Measurements from ENCODE around the gene PCBP4.

Gene PCBP4

GRCh38 chr3:51970606-51971300 is 3.5 kb upstream of the PCBP4 start:
- H3K36me3 ChIP-seq (ENCODE audit: insufficient read depth, low read length) = no peaks in the 10 kb centered on the region
- H3K79me2 ChIP-seq (ENCODE audit: control insufficient read depth, insufficient read depth, low read length, unreplicated experiment) = peaks cover 19% of the 10 kb centered on the region
- no peak overlapping the region for H2AFZ ChIP-seq (ENCODE audit: low read length, unreplicated experiment)
- peaks cover 27% of the 10 kb centered on the region for H3K4me1 ChIP-seq (ENCODE audit: control insufficient read depth, insufficient read depth, low read length, unreplicated experiment)
- H3K27ac ChIP-seq (ENCODE audit: low read depth, low read length) = no peak overlapping the region
- no peaks in the 10 kb centered on the region for H3K27me3 ChIP-seq (ENCODE audit: insufficient read depth, low read length)
- H3K4me3 ChIP-seq (ENCODE audit: low read depth, low read length) = no peak overlapping the region

DNA sequence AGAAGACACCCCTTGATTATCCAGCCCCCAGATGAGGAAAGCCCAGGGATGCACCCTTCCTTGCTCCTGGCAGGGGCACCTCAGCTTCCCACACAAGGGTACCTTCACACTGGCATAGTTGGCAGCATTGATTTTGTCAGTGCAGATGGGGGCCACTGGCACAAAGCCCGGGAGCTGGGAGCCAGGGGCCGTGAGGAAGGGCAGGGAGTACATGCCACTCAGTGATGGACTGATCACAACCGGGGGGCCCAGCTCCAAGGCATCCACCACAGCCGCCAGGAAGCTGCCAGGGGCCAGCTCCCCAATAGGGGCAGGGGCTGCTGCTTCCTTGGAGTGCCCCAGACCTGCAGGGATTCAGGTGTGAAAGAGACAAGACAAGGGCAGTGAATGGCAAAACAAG is 2.6 kb upstream of the PCBP4 start:
- Histone ChIP-seq H3K27ac (ENCODE audit: low read depth, low read length) (no peak overlapping the region), H2AFZ (ENCODE audit: low read length, unreplicated experiment) (no peak overlapping the region), H3K27me3 (ENCODE audit: insufficient read depth, low read length) (no peaks in the 10 kb centered on the region), H3K4me3 (ENCODE audit: low read depth, low read length) (no peak overlapping the region), H3K36me3 (ENCODE audit: insufficient read depth, low read length) (no peaks in the 10 kb centered on the region), H3K4me1 (ENCODE audit: control insufficient read depth, insufficient read depth, low read length, unreplicated experiment) (peaks cover 23% of the 10 kb centered on the region), H3K79me2 (ENCODE audit: control insufficient read depth, insufficient read depth, low read length, unreplicated experiment) (peaks cover 24% of the 10 kb centered on the region)

DNA sequence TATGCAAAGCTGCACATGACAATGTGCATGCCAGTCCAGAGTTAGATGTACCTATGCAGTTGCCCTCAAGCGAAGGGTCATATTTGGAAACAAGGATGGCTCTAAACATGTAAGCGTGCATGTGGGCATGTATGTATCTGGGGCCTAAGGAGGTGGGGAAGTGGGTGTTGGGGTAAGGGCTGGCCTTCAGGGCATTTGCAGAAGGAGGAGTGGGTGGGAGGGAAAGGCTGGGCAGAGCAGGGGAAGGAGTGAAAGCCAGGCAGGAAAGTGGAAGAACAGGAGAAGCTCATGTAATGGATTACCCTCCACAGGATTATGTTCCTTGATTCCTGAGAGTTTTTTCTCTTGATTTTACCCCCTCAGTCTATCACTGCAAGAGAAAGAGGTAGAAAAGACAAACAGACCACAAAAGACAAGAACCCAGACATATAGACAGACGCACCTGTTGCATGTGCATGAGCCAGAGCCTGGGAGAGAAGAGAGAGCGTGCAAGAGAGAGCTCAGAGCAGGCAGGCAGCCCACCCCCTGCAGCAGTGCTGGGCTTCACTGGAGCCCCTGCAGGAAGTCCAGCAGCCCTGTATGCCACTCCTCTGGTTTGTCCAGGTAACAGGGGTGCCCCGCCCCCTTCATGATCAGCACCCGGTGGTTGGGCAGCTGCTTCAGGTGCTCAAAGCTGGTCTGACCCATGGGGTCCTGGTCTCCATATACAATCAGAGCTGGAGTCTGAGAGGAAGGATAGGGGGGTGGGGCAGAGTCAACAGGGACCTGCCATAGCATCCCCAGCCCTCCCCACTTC is 1.8 kb upstream of the PCBP4 start:
- peaks cover 16% of the 10 kb centered on the region for H3K4me1 ChIP-seq (ENCODE audit: control insufficient read depth, insufficient read depth, low read length, unreplicated experiment)
- H3K79me2 ChIP-seq (ENCODE audit: control insufficient read depth, insufficient read depth, low read length, unreplicated experiment) = peaks cover 28% of the 10 kb centered on the region
- no peaks in the 10 kb centered on the region for H3K36me3 ChIP-seq (ENCODE audit: insufficient read depth, low read length)
- H3K4me3 ChIP-seq (ENCODE audit: low read depth, low read length) = peak overlapping the region; percentile 86; the same call in 1 of the 2 replicates
- H3K27ac ChIP-seq (ENCODE audit: low read depth, low read length) = no peak overlapping the region
- no peaks in the 10 kb centered on the region for H3K27me3 ChIP-seq (ENCODE audit: insufficient read depth, low read length)
- H2AFZ ChIP-seq (ENCODE audit: low read length, unreplicated experiment) = no peak overlapping the region

DNA sequence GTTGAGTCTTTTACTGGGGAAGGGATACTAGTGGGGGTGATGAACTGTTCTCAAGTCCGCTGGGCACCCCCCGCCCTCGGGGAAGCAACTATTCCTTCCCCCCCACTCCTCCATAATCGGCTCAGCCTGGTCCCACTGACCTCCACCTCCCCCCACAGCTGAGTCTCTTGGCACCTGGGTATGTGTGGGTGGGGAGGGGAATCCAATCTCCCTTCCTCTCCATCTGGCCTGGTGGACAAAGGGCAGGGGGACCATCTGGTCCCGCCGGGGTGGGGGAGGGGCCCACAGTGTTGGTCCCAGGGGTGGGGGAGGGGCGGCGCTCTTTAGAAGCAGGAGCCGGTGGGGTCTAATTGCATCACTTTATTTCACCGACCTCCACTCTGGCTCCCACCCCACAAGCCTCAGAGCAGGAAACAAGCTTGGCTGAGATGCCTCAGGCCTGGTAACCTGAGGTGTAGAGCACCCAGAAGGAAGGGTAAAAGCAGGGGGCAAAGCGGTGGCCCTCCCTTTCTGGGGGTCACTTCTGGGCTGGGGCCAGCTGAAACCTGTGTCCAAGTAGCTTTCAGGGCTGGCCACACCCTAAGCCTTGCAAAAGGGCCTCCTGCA is 1.0 kb upstream of the PCBP4 start:
- Histone ChIP-seq H2AFZ (ENCODE audit: low read length, unreplicated experiment) (peak overlapping the region; percentile 22), H3K36me3 (ENCODE audit: insufficient read depth, low read length) (no peaks in the 10 kb centered on the region), H3K79me2 (ENCODE audit: control insufficient read depth, insufficient read depth, low read length, unreplicated experiment) (peaks cover 24% of the 10 kb centered on the region), H3K27ac (ENCODE audit: low read depth, low read length) (peak overlapping the region; percentile 33; the same call in 1 of the 2 replicates), H3K4me1 (ENCODE audit: control insufficient read depth, insufficient read depth, low read length, unreplicated experiment) (peaks cover 15% of the 10 kb centered on the region), H3K4me3 (ENCODE audit: low read depth, low read length) (peak overlapping the region; percentile 86), H3K27me3 (ENCODE audit: insufficient read depth, low read length) (no peaks in the 10 kb centered on the region)

GRCh38 chr3:51966922-51967383 is 301 bp downstream of the PCBP4 start:
- H3K36me3 ChIP-seq (ENCODE audit: insufficient read depth, low read length) = no peaks in the 10 kb centered on the region
- no peaks in the 10 kb centered on the region for H3K27me3 ChIP-seq (ENCODE audit: insufficient read depth, low read length)
- H3K27ac ChIP-seq (ENCODE audit: low read depth, low read length) = no peak overlapping the region
- no peak overlapping the region for H2AFZ ChIP-seq (ENCODE audit: low read length, unreplicated experiment)
- H3K4me3 ChIP-seq (ENCODE audit: low read depth, low read length) = peak overlapping the region; percentile 82
- H3K79me2 ChIP-seq (ENCODE audit: control insufficient read depth, insufficient read depth, low read length, unreplicated experiment) = peaks cover 23% of the 10 kb centered on the region
- H3K4me1 ChIP-seq (ENCODE audit: control insufficient read depth, insufficient read depth, low read length, unreplicated experiment) = peaks cover 15% of the 10 kb centered on the region

DNA sequence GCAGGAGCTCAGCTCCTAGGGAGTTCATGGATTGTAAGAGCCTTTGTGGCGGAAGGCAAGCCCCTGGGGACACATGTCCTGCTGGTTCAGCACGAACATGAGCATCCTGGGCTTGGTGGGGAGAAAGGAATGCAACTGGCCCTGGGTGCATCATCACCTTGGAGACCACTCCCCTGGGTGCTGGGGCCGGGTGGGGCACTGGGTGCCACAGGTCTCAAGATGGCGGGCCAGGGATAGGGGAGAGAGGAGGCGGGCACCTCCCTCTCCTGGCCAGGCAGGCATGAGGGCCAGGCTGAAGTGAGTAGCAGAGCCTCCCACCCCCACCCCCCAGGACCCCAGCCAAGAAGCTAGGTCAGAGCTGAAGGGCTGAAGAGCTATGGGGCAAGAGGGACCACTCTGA is 768 bp downstream of the PCBP4 start:
- Histone ChIP-seq H2AFZ (ENCODE audit: low read length, unreplicated experiment) (no peak overlapping the region), H3K4me1 (ENCODE audit: control insufficient read depth, insufficient read depth, low read length, unreplicated experiment) (peaks cover 15% of the 10 kb centered on the region), H3K79me2 (ENCODE audit: control insufficient read depth, insufficient read depth, low read length, unreplicated experiment) (peaks cover 23% of the 10 kb centered on the region), H3K27ac (ENCODE audit: low read depth, low read length) (no peak overlapping the region), H3K36me3 (ENCODE audit: insufficient read depth, low read length) (no peaks in the 10 kb centered on the region), H3K27me3 (ENCODE audit: insufficient read depth, low read length) (no peaks in the 10 kb centered on the region), H3K4me3 (ENCODE audit: low read depth, low read length) (peak overlapping the region; percentile 82)

- Histone ChIP-seq H3K4me1 (ENCODE audit: control insufficient read depth, insufficient read depth, low read length, unreplicated experiment) (peaks cover 15% of the 10 kb centered on the region), H3K4me3 (ENCODE audit: low read depth, low read length) (peak overlapping the region; percentile 82), H3K27me3 (ENCODE audit: insufficient read depth, low read length) (no peaks in the 10 kb centered on the region), H3K36me3 (ENCODE audit: insufficient read depth, low read length) (no peaks in the 10 kb centered on the region), H3K79me2 (ENCODE audit: control insufficient read depth, insufficient read depth, low read length, unreplicated experiment) (peaks cover 23% of the 10 kb centered on the region), H2AFZ (ENCODE audit: low read length, unreplicated experiment) (no peak overlapping the region), H3K27ac (ENCODE audit: low read depth, low read length) (no peak overlapping the region)
Observed at GRCh38 chr3:51966016-51966415, 1.2 kb downstream of the PCBP4 start.

- Histone ChIP-seq H3K27me3 (ENCODE audit: insufficient read depth, low read length) (no peaks in the 10 kb centered on the region), H3K4me3 (ENCODE audit: low read depth, low read length) (no peak overlapping the region), H2AFZ (ENCODE audit: low read length, unreplicated experiment) (no peak overlapping the region), H3K36me3 (ENCODE audit: insufficient read depth, low read length) (no peaks in the 10 kb centered on the region), H3K27ac (ENCODE audit: low read depth, low read length) (no peak overlapping the region), H3K79me2 (ENCODE audit: control insufficient read depth, insufficient read depth, low read length, unreplicated experiment) (peaks cover 23% of the 10 kb centered on the region), H3K4me1 (ENCODE audit: control insufficient read depth, insufficient read depth, low read length, unreplicated experiment) (peaks cover 15% of the 10 kb centered on the region)
Observed at GRCh38 chr3:51964521-51964920, 2.7 kb downstream of the PCBP4 start.

- H3K36me3 ChIP-seq (ENCODE audit: insufficient read depth, low read length) = no peaks in the 10 kb centered on the region
- no peak overlapping the region for H3K27ac ChIP-seq (ENCODE audit: low read depth, low read length)
- H3K4me1 ChIP-seq (ENCODE audit: control insufficient read depth, insufficient read depth, low read length, unreplicated experiment) = peaks cover 15% of the 10 kb centered on the region
- peaks cover 23% of the 10 kb centered on the region for H3K79me2 ChIP-seq (ENCODE audit: control insufficient read depth, insufficient read depth, low read length, unreplicated experiment)
- H2AFZ ChIP-seq (ENCODE audit: low read length, unreplicated experiment) = no peak overlapping the region
- H3K4me3 ChIP-seq (ENCODE audit: low read depth, low read length) = no peak overlapping the region
- H3K27me3 ChIP-seq (ENCODE audit: insufficient read depth, low read length) = no peaks in the 10 kb centered on the region
Observed at GRCh38 chr3:51963951-51964451, 3.3 kb downstream of the PCBP4 start.

GRCh38 chr3:51962854-51963530 is 4.3 kb downstream of the PCBP4 start:
- no peak overlapping the region for H3K27ac ChIP-seq (ENCODE audit: low read depth, low read length)
- H3K79me2 ChIP-seq (ENCODE audit: control insufficient read depth, insufficient read depth, low read length, unreplicated experiment) = peaks cover 23% of the 10 kb centered on the region
- H3K4me1 ChIP-seq (ENCODE audit: control insufficient read depth, insufficient read depth, low read length, unreplicated experiment) = peaks cover 12% of the 10 kb centered on the region
- no peaks in the 10 kb centered on the region for H3K27me3 ChIP-seq (ENCODE audit: insufficient read depth, low read length)
- no peak overlapping the region for H2AFZ ChIP-seq (ENCODE audit: low read length, unreplicated experiment)
- no peaks in the 10 kb centered on the region for H3K36me3 ChIP-seq (ENCODE audit: insufficient read depth, low read length)
- H3K4me3 ChIP-seq (ENCODE audit: low read depth, low read length) = no peak overlapping the region

Data from ACC112 (cell line).